Measurements from ENCODE around the gene DELE1. TPM values are rescaled to one million over a fixed set of nuclear protein-coding genes. Genes with fewer than 3 reads are reported as not detected.

Gene DELE1
- total and polyA plus RNA-seq, 8 donors, result 27.7 to 45.6 (median 34.2) TPM

DNA sequence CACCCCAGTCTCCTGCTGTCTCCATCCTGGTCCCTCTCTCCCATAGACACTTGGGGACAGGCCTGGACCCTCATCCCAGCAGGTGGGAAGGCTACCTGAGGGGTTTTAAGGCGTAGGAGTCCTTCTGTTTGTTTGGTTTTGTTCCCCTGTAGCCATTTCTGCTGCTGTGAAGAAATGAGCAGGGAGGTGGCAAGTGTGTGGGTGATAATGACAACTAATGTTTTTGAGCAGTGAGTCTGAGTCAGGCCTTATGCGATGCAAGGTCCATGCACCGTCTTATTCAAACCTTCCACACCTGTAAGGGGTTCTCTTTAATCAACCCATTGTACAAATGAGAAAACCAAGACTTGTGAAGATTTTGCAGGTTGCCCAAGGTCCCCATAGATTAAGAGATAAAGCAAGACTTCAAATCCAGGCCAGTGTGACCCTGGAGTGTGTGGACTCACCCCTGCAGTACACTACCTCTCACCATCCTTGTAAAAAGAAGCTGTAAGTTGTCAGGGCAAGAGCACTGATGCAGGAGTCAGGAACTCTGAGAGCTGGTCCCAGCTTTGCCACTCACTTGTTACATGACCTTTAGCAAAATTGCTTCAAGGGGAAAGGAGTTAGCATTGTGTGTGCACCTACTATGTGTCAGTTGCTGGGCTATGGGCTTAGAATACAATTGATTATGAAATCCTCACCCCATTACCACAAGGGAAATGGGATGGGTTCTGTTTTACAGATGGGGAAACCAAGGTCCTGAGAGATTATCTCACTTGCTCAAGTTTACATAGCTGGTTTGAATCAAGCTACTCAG, 26.7 kb downstream of the DELE1 start:
- no peak overlapping the region for H3K27ac ChIP-seq
- H3K27me3 ChIP-seq, result no peaks in the 10 kb centered on the region
- 86 to 95% methylated on average over 3 of the region's 3 CpGs for WGBS, 2 donors
- H3K36me3 ChIP-seq, result no peaks in the 10 kb centered on the region
- no peak for DNase-seq
- no peak for FAIRE-seq
- no peak overlapping the region for H3K4me3 ChIP-seq
- no peak for ATAC-seq
- no peaks in the 10 kb centered on the region for H3K4me1 ChIP-seq
- intact Hi-C loops (cut with DNase I), result loop anchor here in 1 of 3 donors (10.0 kb wide), 1 partner anchor 66 kb away; no protein-coding TSS in a partner anchor
- TF ChIP-seq, protein P1, sequence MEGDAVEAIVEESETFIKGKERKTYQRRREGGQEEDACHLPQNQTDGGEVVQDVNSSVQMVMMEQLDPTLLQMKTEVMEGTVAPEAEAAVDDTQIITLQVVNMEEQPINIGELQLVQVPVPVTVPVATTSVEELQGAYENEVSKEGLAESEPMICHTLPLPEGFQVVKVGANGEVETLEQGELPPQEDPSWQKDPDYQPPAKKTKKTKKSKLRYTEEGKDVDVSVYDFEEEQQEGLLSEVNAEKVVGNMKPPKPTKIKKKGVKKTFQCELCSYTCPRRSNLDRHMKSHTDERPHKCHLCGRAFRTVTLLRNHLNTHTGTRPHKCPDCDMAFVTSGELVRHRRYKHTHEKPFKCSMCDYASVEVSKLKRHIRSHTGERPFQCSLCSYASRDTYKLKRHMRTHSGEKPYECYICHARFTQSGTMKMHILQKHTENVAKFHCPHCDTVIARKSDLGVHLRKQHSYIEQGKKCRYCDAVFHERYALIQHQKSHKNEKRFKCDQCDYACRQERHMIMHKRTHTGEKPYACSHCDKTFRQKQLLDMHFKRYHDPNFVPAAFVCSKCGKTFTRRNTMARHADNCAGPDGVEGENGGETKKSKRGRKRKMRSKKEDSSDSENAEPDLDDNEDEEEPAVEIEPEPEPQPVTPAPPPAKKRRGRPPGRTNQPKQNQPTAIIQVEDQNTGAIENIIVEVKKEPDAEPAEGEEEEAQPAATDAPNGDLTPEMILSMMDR (IDR thresholded peaks at IDR 0.05), result no peak
- no peaks in the 10 kb centered on the region for H3K9me3 ChIP-seq

DNA sequence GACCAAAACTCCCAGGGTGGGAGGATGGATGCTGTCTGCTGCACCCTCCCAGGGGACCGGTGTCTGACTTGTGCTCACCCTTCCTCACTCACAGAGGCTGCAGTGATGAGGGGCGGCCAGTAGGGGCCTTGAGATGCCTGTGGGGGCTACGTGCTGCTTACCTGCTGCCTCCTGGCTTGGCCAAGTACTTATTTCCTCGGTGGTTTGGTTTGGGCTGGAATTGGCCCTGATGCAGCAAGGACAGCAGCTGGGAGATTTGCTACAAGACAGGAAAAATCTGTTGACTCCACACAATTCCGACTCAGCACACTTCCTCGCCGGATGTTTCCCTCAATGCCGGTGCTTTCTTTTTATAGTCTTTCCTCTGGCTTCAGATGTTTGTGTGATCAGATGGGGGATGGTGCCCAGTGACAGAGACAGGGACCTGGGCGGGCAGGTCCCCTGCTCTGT, 27.7 kb downstream of the DELE1 start:
- TF ChIP-seq, protein P1 (IDR thresholded peaks at IDR 0.05), result no peak
- H3K27ac ChIP-seq, result no peak overlapping the region
- no peaks in the 10 kb centered on the region for H3K4me1 ChIP-seq
- 53 to 55% methylated on average over 9 of the region's 9 CpGs for WGBS, 2 donors
- ATAC-seq, result peak in 3 of 4 donors; percentile 17 to 41 (median 40)
- intact Hi-C loops (cut with DNase I), result loop anchor here in 1 of 3 donors (10.0 kb wide), 1 partner anchor 67 kb away; no protein-coding TSS in a partner anchor
- H3K36me3 ChIP-seq, result no peaks in the 10 kb centered on the region
- no peak for DNase-seq
- FAIRE-seq, result no peak
- H3K4me3 ChIP-seq, result no peak overlapping the region
- no peaks in the 10 kb centered on the region for H3K27me3 ChIP-seq
- H3K9me3 ChIP-seq, result no peaks in the 10 kb centered on the region

DNA sequence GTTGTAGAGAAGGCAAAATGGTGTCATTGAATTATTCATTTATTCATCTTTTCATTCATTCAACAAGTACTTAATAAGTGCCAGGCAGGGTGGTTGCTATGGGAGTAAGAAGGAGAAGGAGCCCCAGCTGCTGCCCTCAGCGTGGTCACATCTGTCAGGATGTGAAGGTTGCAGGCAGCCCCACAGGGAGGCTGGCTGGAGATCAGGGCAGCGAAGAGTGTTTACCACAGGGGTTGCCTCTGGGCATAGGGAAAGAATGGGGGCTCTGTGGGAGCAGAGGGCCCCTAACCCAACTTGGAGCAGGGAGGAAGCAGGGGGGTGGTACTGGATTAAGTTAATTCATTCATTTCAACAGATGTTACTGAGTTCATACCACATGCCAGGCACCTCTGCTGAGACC, 28.3 kb downstream of the DELE1 start:
- H3K27me3 ChIP-seq, result no peaks in the 10 kb centered on the region
- intact Hi-C loops (cut with DNase I), result loop anchor here in 1 of 3 donors (10.0 kb wide), 1 partner anchor 67 kb away; no protein-coding TSS in a partner anchor
- TF ChIP-seq, protein P1 (IDR thresholded peaks at IDR 0.05), result no peak
- ATAC-seq (peak in 1 of 4 donors; percentile 36), FAIRE-seq (no peak), DNase-seq (no peak)
- H3K36me3 ChIP-seq, result no peaks in the 10 kb centered on the region
- H3K9me3 ChIP-seq, result no peaks in the 10 kb centered on the region
- H3K27ac ChIP-seq, result no peak overlapping the region
- WGBS, 2 donors, result 75 to 83% methylated on average over 2 of the region's 2 CpGs
- no peak overlapping the region for H3K4me3 ChIP-seq
- no peaks in the 10 kb centered on the region for H3K4me1 ChIP-seq

DNA sequence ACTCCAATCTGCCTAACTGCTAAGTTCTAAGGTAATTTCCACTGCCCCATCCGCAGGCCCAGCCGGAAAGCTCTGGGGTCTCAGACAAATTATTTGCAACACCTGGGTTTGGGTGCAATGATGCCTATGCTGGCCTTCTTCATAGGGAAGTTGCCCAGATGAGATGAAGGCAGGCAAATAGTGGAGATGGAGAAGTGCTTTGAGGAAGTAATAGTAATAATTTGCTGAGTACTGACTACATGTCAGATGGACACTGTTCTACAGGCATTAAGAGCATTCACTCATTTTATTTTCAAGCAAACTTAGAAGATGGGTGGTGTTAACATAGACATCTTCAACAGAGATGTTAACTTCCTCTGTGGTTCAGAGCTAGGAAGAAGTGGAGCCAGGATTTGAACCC, 30.5 kb downstream of the DELE1 start:
- DNase-seq, result no peak
- Histone ChIP-seq H3K36me3 (no peaks in the 10 kb centered on the region), H3K4me3 (no peak overlapping the region), H3K27me3 (no peaks in the 10 kb centered on the region), H3K9me3 (no peaks in the 10 kb centered on the region), H3K27ac (no peak overlapping the region), H3K4me1 (no peaks in the 10 kb centered on the region)
- 93 to 94% methylated on average over 2 of the region's 2 CpGs for WGBS, 2 donors
- intact Hi-C loops (cut with DNase I), result loop anchor here in 1 of 3 donors (10.0 kb wide), 1 partner anchor 69 kb away; no protein-coding TSS in a partner anchor
- ATAC-seq, result peak in 1 of 4 donors; percentile 51
- FAIRE-seq, result no peak
- TF ChIP-seq, protein P1 (IDR thresholded peaks at IDR 0.05), result no peak

Data from pancreas (tissue), 10 donors.